ENCODE results near the gene KIF3A. TPM values are rescaled to one million over a fixed set of nuclear protein-coding genes. Genes with fewer than 3 reads are reported as not detected.

KIF3A gene
- polyA plus RNA-seq, 1 of the 3 experiments (the other 2 are of a cell fraction) = 5.1 TPM

GRCh38 chr5:132742158-132742557 lies 4.8 kb upstream of the KIF3A start:
- Histone ChIP-seq H3K9me3 (no peaks in the 10 kb centered on the region), H3F3A (replicated peaks; ENCODE audit: insufficient read depth) (no peaks in the 10 kb centered on the region), H3K9ac (no peak overlapping the region), H3K79me2 (ENCODE audit: insufficient read depth) (peaks cover under 1% of the 10 kb centered on the region; the same call in 1 of the 2 replicates), H3K27ac (ENCODE audit: low read depth in 2 of 2, low read length in 1 of 2) (no peak overlapping the region), H3K4me1 (ENCODE audit: control insufficient read depth in 1 of 2, insufficient read depth in 2 of 2, low read depth in 1 of 2, low read length in 1 of 2) (no peaks in the 10 kb centered on the region; a peak in 1 of 4 replicates), H4K20me1 (ENCODE audit: insufficient read depth) (no peaks in the 10 kb centered on the region), H2AFZ (ENCODE audit: low read depth) (no peak overlapping the region), H3K36me3 (replicated peaks in 1 of 2; ENCODE audit: control insufficient read depth in 1 of 2, insufficient read depth in 2 of 2, low read length in 1 of 2) (no peaks in the 10 kb centered on the region), H3K9me2 (no peaks in the 10 kb centered on the region), H3K4me2 (no peak overlapping the region), H3K27me3 (ENCODE audit: insufficient read depth) (no peaks in the 10 kb centered on the region), H3K4me3 (ENCODE audit: low read depth in 2 of 2, low read length in 1 of 2) (no peak overlapping the region)
- WGBS (ENCODE audit: low lambda C conversion rate) = 82% methylated on average over 2 of the region's 2 CpGs
- CTCF ChIA-PET = no interaction called here
- POLR2A ChIA-PET = no interaction called here
- no peak for DNase-seq
- TF ChIP-seq EZH2phosphoT487 (IDR thresholded peaks at IDR 0.05; ENCODE audit: borderline replicate concordance, low read depth) (no peak), RXRA (IDR thresholded peaks at IDR 0.05; ENCODE audit: borderline replicate concordance, low read depth) (no peak), RAD21 (IDR thresholded peaks at IDR 0.05; ENCODE audit: low read length) (no peak), USF1 (IDR thresholded peaks at IDR 0.05; ENCODE audit: borderline replicate concordance, low read depth) (no peak), REST (IDR thresholded peaks at IDR 0.05; ENCODE audit: low read depth, low read length) (no peak), FOSL2 (IDR thresholded peaks at IDR 0.05; ENCODE audit: borderline replicate concordance, low read depth) (no peak), NRF1 (IDR thresholded peaks at IDR 0.05; ENCODE audit: low read depth, low read length) (no peak), TAF1 (IDR thresholded peaks at IDR 0.05; ENCODE audit: borderline replicate concordance, low read depth, low read length) (no peak), JUND (IDR thresholded peaks at IDR 0.05) (no peak), FOXJ3 (CRISPR knock-in tag; IDR thresholded peaks at IDR 0.05) (no peak), YY1 (IDR thresholded peaks at IDR 0.05; ENCODE audit: low read depth) (no peak)
- TF ChIP-seq, protein P1, sequence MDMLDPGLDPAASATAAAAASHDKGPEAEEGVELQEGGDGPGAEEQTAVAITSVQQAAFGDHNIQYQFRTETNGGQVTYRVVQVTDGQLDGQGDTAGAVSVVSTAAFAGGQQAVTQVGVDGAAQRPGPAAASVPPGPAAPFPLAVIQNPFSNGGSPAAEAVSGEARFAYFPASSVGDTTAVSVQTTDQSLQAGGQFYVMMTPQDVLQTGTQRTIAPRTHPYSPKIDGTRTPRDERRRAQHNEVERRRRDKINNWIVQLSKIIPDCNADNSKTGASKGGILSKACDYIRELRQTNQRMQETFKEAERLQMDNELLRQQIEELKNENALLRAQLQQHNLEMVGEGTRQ (IDR thresholded peaks at IDR 0.05; ENCODE audit: borderline replicate concordance, low read depth, low read length) = no peak
- TF ChIP-seq, protein P2, sequence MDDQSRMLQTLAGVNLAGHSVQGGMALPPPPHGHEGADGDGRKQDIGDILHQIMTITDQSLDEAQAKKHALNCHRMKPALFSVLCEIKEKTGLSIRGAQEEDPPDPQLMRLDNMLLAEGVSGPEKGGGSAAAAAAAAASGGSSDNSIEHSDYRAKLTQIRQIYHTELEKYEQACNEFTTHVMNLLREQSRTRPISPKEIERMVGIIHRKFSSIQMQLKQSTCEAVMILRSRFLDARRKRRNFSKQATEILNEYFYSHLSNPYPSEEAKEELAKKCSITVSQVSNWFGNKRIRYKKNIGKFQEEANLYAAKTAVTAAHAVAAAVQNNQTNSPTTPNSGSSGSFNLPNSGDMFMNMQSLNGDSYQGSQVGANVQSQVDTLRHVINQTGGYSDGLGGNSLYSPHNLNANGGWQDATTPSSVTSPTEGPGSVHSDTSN (IDR thresholded peaks at IDR 0.05) = no peak

All from SK-N-SH (cell line).